ENCODE measurements around the gene TLK1. TPM values are rescaled to one million over a fixed set of nuclear protein-coding genes. Genes with fewer than 3 reads are reported as not detected.

The TLK1 gene
- total RNA-seq, 1 donor from 2014 or later: 50.2 TPM

GRCh38 chr2:171208657-171209056 is 48.0 kb upstream of the TLK1 start:
- Histone ChIP-seq H3K9ac (ENCODE audit: low read length) (no peak overlapping the region), H2AFZ (ENCODE audit: low read depth, low read length) (no peak overlapping the region), H3K4me2 (ENCODE audit: low read length) (no peak overlapping the region), H3K4me3 (ENCODE audit: insufficient read depth, low read depth, low read length) (no peak overlapping the region), H4K20me1 (ENCODE audit: insufficient read depth, low read length) (no peaks in the 10 kb centered on the region), H3K79me2 (ENCODE audit: insufficient read depth, low read length) (no peaks in the 10 kb centered on the region), H3K9me3 (ENCODE audit: insufficient read depth, low read depth, low read length) (no peaks in the 10 kb centered on the region), H3K27ac (ENCODE audit: low read depth, low read length) (no peak overlapping the region), H3K4me1 (ENCODE audit: insufficient read depth, low read length) (no peaks in the 10 kb centered on the region), H3K27me3 (ENCODE audit: insufficient read depth, low read length) (no peaks in the 10 kb centered on the region), H3K36me3 (ENCODE audit: insufficient read depth, low read length) (no peaks in the 10 kb centered on the region)
- no peak for FAIRE-seq
- Mint-ChIP-seq H3K4me1 (ENCODE audit: low read depth, unreplicated experiment) (no peaks in the 10 kb centered on the region), H3K36me3 (ENCODE audit: low read depth, unreplicated experiment) (no peaks in the 10 kb centered on the region), H3K4me3 (ENCODE audit: unreplicated experiment) (no peak overlapping the region), H3K9me3 (ENCODE audit: unreplicated experiment) (no peaks in the 10 kb centered on the region), H3K27me3 (ENCODE audit: low read depth, unreplicated experiment) (peaks cover 4% of the 10 kb centered on the region), H3K27ac (ENCODE audit: unreplicated experiment) (no peak overlapping the region)
- DNase-seq (ENCODE audit: low read depth): no peak
- TF ChIP-seq EZH2 (IDR thresholded peaks at IDR 0.05; ENCODE audit: insufficient read depth, low read length) (no peak), CTCF (IDR thresholded peaks at IDR 0.05; ENCODE audit: insufficient read depth, low read depth, low read length) (no peak)

- FAIRE-seq (no peak), DNase-seq (ENCODE audit: low read depth) (no peak)
- Mint-ChIP-seq H3K9me3 (ENCODE audit: unreplicated experiment) (no peaks in the 10 kb centered on the region), H3K4me3 (ENCODE audit: unreplicated experiment) (no peak overlapping the region), H3K36me3 (ENCODE audit: low read depth, unreplicated experiment) (no peaks in the 10 kb centered on the region), H3K27ac (ENCODE audit: unreplicated experiment) (no peak overlapping the region), H3K27me3 (ENCODE audit: low read depth, unreplicated experiment) (peaks cover 4% of the 10 kb centered on the region), H3K4me1 (ENCODE audit: low read depth, unreplicated experiment) (no peaks in the 10 kb centered on the region)
- H3K9ac ChIP-seq (ENCODE audit: low read length): no peak overlapping the region
- no peak overlapping the region for H3K27ac ChIP-seq (ENCODE audit: low read depth, low read length)
- H3K4me3 ChIP-seq (ENCODE audit: insufficient read depth, low read depth, low read length): no peak overlapping the region
- H2AFZ ChIP-seq (ENCODE audit: low read depth, low read length): no peak overlapping the region
- H3K4me1 ChIP-seq (ENCODE audit: insufficient read depth, low read length): no peaks in the 10 kb centered on the region
- H3K79me2 ChIP-seq (ENCODE audit: insufficient read depth, low read length): no peaks in the 10 kb centered on the region
- no peaks in the 10 kb centered on the region for H3K27me3 ChIP-seq (ENCODE audit: insufficient read depth, low read length)
- no peaks in the 10 kb centered on the region for H3K36me3 ChIP-seq (ENCODE audit: insufficient read depth, low read length)
- no peak overlapping the region for H3K4me2 ChIP-seq (ENCODE audit: low read length)
- no peak for TF ChIP-seq CTCF (IDR thresholded peaks at IDR 0.05; ENCODE audit: insufficient read depth, low read depth, low read length)
- TF ChIP-seq EZH2 (IDR thresholded peaks at IDR 0.05; ENCODE audit: insufficient read depth, low read length): no peak
- H4K20me1 ChIP-seq (ENCODE audit: insufficient read depth, low read length): no peaks in the 10 kb centered on the region
- no peaks in the 10 kb centered on the region for H3K9me3 ChIP-seq (ENCODE audit: insufficient read depth, low read depth, low read length)
These were observed 45.9 kb upstream of the TLK1 start for GRCh38 chr2:171206422-171207115.

- Mint-ChIP-seq H3K27ac (ENCODE audit: unreplicated experiment) (no peak overlapping the region), H3K9me3 (ENCODE audit: unreplicated experiment) (no peaks in the 10 kb centered on the region), H3K4me1 (ENCODE audit: low read depth, unreplicated experiment) (no peaks in the 10 kb centered on the region), H3K27me3 (ENCODE audit: low read depth, unreplicated experiment) (peaks cover 2% of the 10 kb centered on the region), H3K4me3 (ENCODE audit: unreplicated experiment) (no peak overlapping the region), H3K36me3 (ENCODE audit: low read depth, unreplicated experiment) (no peaks in the 10 kb centered on the region)
- Histone ChIP-seq H3K4me3 (ENCODE audit: insufficient read depth, low read depth, low read length) (no peak overlapping the region), H4K20me1 (ENCODE audit: insufficient read depth, low read length) (no peaks in the 10 kb centered on the region), H2AFZ (ENCODE audit: low read depth, low read length) (no peak overlapping the region), H3K36me3 (ENCODE audit: insufficient read depth, low read length) (no peaks in the 10 kb centered on the region), H3K4me1 (ENCODE audit: insufficient read depth, low read length) (no peaks in the 10 kb centered on the region), H3K9ac (ENCODE audit: low read length) (no peak overlapping the region), H3K4me2 (ENCODE audit: low read length) (no peak overlapping the region), H3K79me2 (ENCODE audit: insufficient read depth, low read length) (no peaks in the 10 kb centered on the region), H3K27ac (ENCODE audit: low read depth, low read length) (no peak overlapping the region), H3K9me3 (ENCODE audit: insufficient read depth, low read depth, low read length) (no peaks in the 10 kb centered on the region), H3K27me3 (ENCODE audit: insufficient read depth, low read length) (no peaks in the 10 kb centered on the region)
- TF ChIP-seq EZH2 (IDR thresholded peaks at IDR 0.05; ENCODE audit: insufficient read depth, low read length) (no peak), CTCF (IDR thresholded peaks at IDR 0.05; ENCODE audit: insufficient read depth, low read depth, low read length) (no peak)
- no peak for DNase-seq (ENCODE audit: low read depth)
- FAIRE-seq: no peak
These were observed 44.9 kb upstream of the TLK1 start for GRCh38 chr2:171205551-171205950.

Data from astrocyte (in vitro differentiated cells and primary cell).